Cardiac fibroblast (primary cell): Measurements from ENCODE around the gene SHCBP1L.

Experiments used
- DNase-seq, 2 donors: peaks; one replicate each; pipeline versions ENCODE4 v3.0.0 to v3.0.0-alpha.2; 2010; ENCODE audit warnings: low read depth in 2 of 2
- H3K4me3 ChIP-seq, 2 donors: replicated peaks in 1 of 2; 1 replicate in 1 of 2; 2 replicates in 1 of 2; pipeline ENCODE4 v1.5.1; 2011; ENCODE audit warnings: low read depth in 2 of 2, low read length in 2 of 2, mild to moderate bottlenecking in 2 of 2, moderate library complexity in 1 of 2
- CTCF ChIP-seq: IDR thresholded peaks from one replicate; pipeline ENCODE4 v1.5.1; 2011; ENCODE audit warnings: low read depth, mild to moderate bottlenecking, low read length, inconsistent platforms

Gene SHCBP1L

GRCh38 chr1:182851825-182852224 is 101.1 kb downstream of the SHCBP1L start:
- no peak for TF ChIP-seq CTCF
- DNase-seq: no peak
- no peak overlapping the region for H3K4me3 ChIP-seq

GRCh38 chr1:182850319-182850718 is 102.6 kb downstream of the SHCBP1L start:
- TF ChIP-seq CTCF: no peak
- DNase-seq: no peak
- H3K4me3 ChIP-seq: no peak overlapping the region
